CD4-positive, alpha-beta T cell treated with Interferon gamma for 1 hour (primary cell): ENCODE measurements around the gene SLC36A4.
"Not testable (repeated sequence)": the region's sequence is repeated elsewhere in the genome, so short reads cannot be mapped to it uniquely, and the experiment has no call there.

Source experiments
- DNase-seq: peaks from one replicate; pipeline ENCODE4 v3.0.0-alpha.2; 2020

SLC36A4 gene

GRCh38 chr11:93193731-93194130, 4.1 kb downstream of the SLC36A4 start:
- DNase-seq = no peak

- no peak for DNase-seq
Observed at GRCh38 chr11:93192163-93192562, 5.6 kb downstream of the SLC36A4 start.

DNA sequence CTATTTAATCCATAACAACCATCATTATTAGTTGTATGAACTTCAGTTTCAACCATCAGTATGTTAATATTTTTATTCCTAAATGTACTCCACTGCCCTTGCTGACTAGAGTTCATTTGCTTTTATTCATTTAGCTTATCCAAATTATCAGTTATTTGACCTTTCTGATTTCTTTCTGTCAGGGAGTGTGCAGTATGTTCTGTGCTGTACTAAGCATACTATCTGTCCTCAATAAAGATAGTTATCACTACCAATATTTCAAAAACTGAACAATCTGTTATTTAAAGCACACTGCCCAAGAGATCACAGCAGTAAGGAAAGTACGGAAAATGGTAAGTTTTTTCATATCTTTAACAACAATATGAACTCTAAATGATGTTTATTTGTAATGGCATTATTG, 8.3 kb downstream of the SLC36A4 start:
- DNase-seq = no peak

DNA sequence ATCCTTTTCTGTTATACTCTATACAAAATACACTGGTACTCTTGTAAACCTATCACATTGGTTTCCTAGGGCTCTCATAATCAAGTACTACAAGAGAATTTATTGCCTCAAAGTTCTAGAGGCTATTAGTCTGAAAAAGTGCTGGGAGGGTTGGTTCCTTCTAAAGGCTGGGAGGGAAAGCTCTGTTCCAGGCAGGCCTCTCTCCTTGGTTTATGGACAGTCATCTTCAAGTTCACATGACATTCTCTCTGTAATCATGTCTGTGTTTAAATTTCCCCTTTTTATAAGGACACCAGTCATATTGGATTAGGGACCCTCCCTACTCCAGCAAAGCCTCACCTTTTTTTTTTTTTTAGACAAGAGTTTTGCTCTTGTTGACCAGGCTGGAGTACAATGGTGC, 9.1 kb downstream of the SLC36A4 start:
- no peak for DNase-seq

DNA sequence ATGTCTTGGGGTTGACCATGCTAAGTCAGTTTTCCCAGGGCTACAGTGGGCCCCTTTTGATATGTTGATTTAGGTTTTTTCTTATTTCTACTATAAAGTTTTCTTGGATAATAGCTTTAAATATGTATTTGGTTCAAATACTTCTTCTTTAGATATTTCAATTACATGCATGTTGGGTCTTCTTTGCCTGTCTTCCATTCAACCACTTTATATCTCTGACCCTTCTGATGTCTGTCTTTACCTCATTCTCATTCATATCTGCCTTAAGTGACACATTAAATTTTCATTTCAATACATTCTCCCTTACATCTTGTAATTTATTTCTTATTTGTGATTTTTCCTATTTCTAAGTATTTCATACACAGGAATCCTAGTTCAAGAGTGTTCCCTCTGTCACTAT, 10.5 kb downstream of the SLC36A4 start:
- no peak for DNase-seq

GRCh38 chr11:93177891-93178290, 19.9 kb downstream of the SLC36A4 start:
- DNase-seq = not testable (repeated sequence)

GRCh38 chr11:93169950-93170561, 27.7 kb downstream of the SLC36A4 start:
- DNase-seq = no peak

DNA sequence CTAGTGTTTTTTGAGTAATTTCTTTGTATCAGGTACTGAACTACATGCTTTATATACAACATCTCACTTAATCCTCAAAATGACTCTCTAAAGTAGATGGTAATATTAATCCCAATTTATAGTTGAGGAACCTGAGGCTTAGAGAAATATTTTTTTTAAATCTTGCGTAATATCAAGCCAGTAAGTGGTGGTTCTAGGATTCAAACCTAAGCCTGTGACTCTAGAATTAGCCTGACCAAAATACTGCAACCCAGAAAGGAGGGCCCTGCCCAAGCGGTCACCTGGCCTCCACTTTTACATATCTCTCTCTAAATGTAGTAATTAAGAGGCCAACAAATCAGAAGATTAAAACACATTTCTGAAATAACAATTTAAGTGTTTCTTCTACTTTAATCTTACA, 28.6 kb downstream of the SLC36A4 start:
- no peak for DNase-seq

DNA sequence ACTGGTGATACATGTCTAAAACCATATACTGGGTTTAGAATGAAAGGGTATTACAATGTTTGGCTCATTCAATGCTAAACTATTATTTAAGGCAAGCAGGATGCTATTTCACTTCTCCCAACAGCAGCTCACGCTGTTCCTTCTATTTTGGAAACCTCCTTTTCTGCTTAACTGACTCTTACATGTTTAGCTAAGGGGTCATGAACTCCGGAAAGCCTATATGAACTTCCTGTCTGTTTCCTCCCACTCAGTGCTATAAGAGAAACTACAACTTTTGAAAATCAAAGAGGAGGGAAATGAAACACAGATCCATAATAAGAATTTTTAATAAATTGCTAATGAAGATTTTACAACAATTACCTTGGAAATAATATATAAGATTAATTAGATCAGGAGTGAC, 30.9 kb downstream of the SLC36A4 start:
- DNase-seq = no peak

GRCh38 chr11:93166194-93166593, 31.6 kb downstream of the SLC36A4 start:
- DNase-seq = no peak

GRCh38 chr11:93160808-93161207, 37.0 kb downstream of the SLC36A4 start:
- DNase-seq = no peak

GRCh38 chr11:93160156-93160555, 37.6 kb downstream of the SLC36A4 start:
- DNase-seq = no peak

- DNase-seq = no peak
Observed at GRCh38 chr11:93159721-93160120, 38.1 kb downstream of the SLC36A4 start.

DNA sequence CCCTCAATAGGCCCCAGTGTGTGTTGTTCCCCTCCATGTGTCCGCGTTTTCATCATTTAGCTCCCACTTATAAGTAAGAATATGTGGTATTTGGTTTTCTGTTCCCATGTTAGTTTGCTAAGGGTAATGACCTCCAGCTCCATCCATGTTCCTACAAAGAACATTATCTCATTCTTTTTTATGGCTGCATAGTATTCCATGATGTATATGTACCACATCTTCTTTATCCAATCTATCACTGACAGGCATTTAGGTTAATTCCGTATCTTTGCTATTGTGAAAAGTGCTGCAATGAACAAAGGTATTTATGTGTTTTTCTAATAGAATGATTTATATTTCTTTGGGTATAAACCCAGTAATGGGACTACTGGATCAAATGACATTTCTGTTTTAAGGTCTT, 42.1 kb downstream of the SLC36A4 start:
- DNase-seq = no peak

DNA sequence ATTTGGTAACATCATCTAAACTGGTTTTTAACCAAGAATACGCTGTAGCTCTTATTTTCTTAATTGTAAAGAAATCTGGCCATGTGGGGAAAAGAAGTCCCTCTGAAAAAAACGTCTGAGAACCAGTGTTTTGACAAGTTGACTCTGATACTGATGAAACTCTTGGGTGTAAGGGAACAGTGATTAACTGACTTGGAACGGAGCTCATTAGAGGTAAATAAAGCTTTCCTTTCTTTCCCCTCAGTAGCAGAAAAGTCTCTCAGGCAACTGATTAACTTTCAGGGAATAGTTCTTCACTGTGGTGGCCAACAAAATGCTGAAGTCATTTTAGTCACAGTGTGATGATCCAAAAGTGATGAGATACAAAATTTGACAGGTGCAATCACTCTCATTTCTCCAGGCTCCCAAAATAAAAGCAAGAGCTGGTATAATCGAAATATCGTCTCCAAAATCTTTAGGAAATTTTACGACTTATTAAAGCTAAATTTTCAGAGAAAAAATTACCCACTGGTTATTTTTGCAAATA, 52.3 kb downstream of the SLC36A4 start:
- no peak for DNase-seq

DNA sequence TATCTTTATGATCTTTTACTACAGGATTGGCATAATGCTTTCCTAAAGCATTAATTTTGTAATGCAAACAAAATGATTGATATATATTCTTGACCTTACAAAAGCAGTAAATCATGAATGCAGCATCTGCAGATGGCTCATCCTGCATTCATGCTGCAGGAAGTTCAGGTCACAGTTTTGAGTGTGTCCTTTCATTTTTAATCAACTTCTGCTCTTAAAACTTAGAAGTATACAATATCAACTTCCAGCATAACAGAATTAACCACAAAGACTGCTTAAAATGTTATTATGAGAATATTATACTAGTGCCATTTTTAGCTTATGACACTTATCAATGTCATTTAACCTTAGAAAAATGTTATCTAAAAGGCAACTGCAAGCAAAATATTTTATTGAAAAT, 54.0 kb downstream of the SLC36A4 start:
- no peak for DNase-seq

GRCh38 chr11:93143186-93143585, 54.6 kb downstream of the SLC36A4 start:
- DNase-seq = no peak

- DNase-seq = no peak
Observed at GRCh38 chr11:93133488-93134109, 64.2 kb downstream of the SLC36A4 start.

DNA sequence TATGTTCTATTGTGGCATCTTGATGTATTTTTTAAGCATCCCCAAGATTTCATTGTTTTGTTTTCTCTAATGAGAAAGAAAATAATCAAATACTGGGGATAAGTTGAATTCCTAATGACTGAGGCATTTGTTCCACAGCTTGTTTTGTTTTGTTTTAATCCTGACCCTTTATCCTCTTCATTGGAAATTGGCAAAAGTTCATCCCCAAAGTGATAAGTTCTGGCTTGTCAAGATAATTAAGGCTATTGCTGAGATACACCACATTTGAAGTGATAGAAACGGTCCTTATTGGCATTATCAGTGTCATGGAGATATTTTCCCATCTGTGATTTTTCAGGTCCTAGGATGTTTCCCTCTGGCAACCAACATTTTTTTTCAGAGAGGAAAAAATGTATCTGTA, 65.0 kb downstream of the SLC36A4 start:
- no peak for DNase-seq

- DNase-seq = no peak
Observed at GRCh38 chr11:93131709-93132108, 66.1 kb downstream of the SLC36A4 start.

- DNase-seq = no peak
Observed at GRCh38 chr11:93128574-93128973, 69.2 kb downstream of the SLC36A4 start.

DNA sequence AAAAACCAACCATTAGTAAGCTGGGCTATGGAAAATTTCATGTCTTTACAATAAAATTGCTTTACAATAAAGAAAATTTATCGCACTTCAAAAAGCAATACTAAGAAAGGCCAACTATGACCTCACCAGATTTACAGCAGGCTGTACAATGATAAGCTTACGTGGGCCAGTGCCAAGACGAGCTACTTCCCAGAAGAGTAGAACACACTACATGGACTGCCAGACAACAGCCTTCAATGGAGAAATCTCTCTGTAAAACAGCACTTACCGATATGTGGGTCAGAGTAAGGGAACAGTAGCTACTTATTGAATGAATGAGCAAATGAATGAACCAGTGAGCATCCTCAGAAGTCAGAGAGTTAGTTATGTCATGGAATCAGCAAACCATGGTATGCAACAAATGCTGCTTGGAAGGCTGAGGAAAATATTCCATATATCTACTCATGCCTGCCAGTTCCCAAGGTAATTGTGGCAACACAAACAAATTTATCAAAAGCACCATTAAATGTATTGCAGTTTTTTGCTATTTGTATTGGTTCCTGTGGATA, 74.4 kb downstream of the SLC36A4 start:
- DNase-seq = no peak

DNA sequence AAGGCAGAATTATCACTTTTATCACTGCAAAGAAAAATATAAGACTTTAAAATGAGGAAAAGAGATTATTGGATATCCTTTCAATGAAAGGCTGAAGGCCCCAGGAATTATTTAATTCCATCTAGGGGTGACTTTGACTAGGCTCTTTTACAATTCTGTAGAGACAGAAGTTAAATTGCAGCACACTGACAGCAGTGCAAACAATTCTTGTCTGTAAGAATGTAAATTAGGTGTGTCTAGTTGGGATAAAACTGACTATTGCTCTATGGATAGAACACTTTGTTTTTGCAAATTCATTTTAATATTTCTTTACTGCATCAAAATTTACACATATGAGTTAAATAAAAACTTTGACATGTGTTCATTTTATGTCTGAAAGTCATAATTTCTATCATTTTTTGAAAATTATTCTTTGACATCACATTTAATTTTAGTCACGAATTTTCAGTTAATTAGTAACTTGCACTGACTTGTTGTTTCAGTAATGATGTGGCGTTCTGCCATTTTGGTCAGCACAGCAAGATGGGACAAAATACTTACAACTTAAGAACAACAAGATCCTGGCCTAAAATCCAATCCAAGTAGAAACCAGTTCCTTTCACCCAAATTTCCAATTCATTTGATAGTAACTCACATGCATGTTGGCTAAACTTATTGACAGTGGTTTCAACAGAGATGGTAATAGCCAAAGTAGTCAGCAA, 75.1 kb downstream of the SLC36A4 start:
- no peak for DNase-seq

- DNase-seq = no peak
Observed at GRCh38 chr11:93118276-93118675, 79.5 kb downstream of the SLC36A4 start.
